Hepatocyte (in vitro differentiated cells): ENCODE measurements around the gene MBD5. TPM values are rescaled to one million over a fixed set of nuclear protein-coding genes. Genes with fewer than 3 reads are reported as not detected.

ENCODE experiments used
- DNase-seq: peaks from one replicate; pipeline ENCODE4 v3.0.0-alpha.2; 2016; ENCODE audit warnings: low spot score
- H2AFZ ChIP-seq: fragments of 200-600 bp; sonication (generic); 2 replicates; pipeline ENCODE4 v1.6.0; 2016; ENCODE audit warnings: antibody characterized with exemption, mild to moderate bottlenecking
- H3K27ac ChIP-seq: fragments of 200-600 bp; sonication (generic); 2 replicates; pipeline ENCODE4 v1.5.1; 2016; ENCODE audit warnings: mild to moderate bottlenecking
- H3K27me3 ChIP-seq: fragments of 200-600 bp; sonication (generic); 2 replicates; pipeline ENCODE4 v1.6.1; 2016
- H3K36me3 ChIP-seq: fragments of 200-600 bp; sonication (generic); replicated peaks from 2 replicates; pipeline ENCODE4 v1.5.1; 2016; ENCODE audit warnings: low read depth; ENCODE audit not compliant: insufficient read depth
- H3K4me1 ChIP-seq: fragments of 200-600 bp; sonication (generic); 2 replicates; pipeline ENCODE4 v1.5.1; 2016; ENCODE audit warnings: mild to moderate bottlenecking, moderate library complexity; ENCODE audit not compliant: insufficient read depth
- H3K4me2 ChIP-seq: fragments of 200-600 bp; sonication (generic); 2 replicates; pipeline ENCODE4 v1.6.0; 2016
- H3K4me3 ChIP-seq: fragments of 200-600 bp; sonication (generic); 2 replicates; pipeline ENCODE4 v1.5.1; 2016; ENCODE audit warnings: mild to moderate bottlenecking
- H3K79me2 ChIP-seq: fragments of 200-600 bp; sonication (generic); 2 replicates; pipeline ENCODE4 v1.6.0; 2017; ENCODE audit warnings: mild to moderate bottlenecking
- H3K9me2 ChIP-seq: fragments of 200-600 bp; sonication (generic); replicated peaks from 2 replicates; pipeline ENCODE4 v1.6.0; 2017; ENCODE audit warnings: mild to moderate bottlenecking; ENCODE audit not compliant: insufficient read depth
- H3K9me3 ChIP-seq: fragments of 200-600 bp; sonication (generic); 2 replicates; pipeline ENCODE4 v1.5.1; 2016; ENCODE audit warnings: low read depth, mild to moderate bottlenecking
- H4K20me1 ChIP-seq: fragments of 200-600 bp; sonication (generic); 2 replicates; pipeline ENCODE4 v1.6.0; 2016; ENCODE audit warnings: mild to moderate bottlenecking; ENCODE audit not compliant: insufficient read depth, poor library complexity, severe bottlenecking
- EZH2 ChIP-seq: fragments of 200-600 bp; sonication (generic); IDR thresholded peaks from 2 replicates; pipeline ENCODE4 v1.6.1; 2016; ENCODE audit warnings: antibody characterized with exemption, mild to moderate bottlenecking, borderline replicate concordance
- EZH2phosphoT487 ChIP-seq: fragments of 200-600 bp; sonication (generic); IDR thresholded peaks from one replicate; pipeline ENCODE4 v1.6.1; 2018; ENCODE audit warnings: antibody characterized with exemption, mild to moderate bottlenecking, low read depth, moderate library complexity; ENCODE audit not compliant: unreplicated experiment, severe bottlenecking
- WGBS: methylation state at CpG from one replicate; pipeline ENCODE4 v1.1.6; 2016; ENCODE audit warnings: low lambda C conversion rate; ENCODE audit errors: missing lambda C conversion rate; 5-methylcytosine and 5-hydroxymethylcytosine counted together
- polyA plus RNA-seq: library from polyadenylated mRNA; unstranded; fragments of >200 nt; fragmentation: Nextera tagmentation; extraction: Ambion mirVana; gene quantifications from 2 replicates; pipeline ENCODE4 v1.2.1, GENCODE V29; 2016
- total RNA-seq: library from RNA; depleted of rRNA; stranded (reverse); fragments of >200 nt; gene quantifications from 2 replicates; pipeline ENCODE4 v1.2.3, GENCODE V29; 2014
- TF ChIP-seq, protein P1 (sequence below): fragments of 200-600 bp; sonication (generic); IDR thresholded peaks from 2 replicates; pipeline ENCODE4 v1.5.1; 2016; ENCODE audit warnings: antibody characterized with exemption, mild to moderate bottlenecking; ENCODE audit not compliant: poor library complexity

Gene MBD5
- total and polyA plus RNA-seq, 2 experiments from 2014 or later: 20.9 to 36.2 TPM

DNA sequence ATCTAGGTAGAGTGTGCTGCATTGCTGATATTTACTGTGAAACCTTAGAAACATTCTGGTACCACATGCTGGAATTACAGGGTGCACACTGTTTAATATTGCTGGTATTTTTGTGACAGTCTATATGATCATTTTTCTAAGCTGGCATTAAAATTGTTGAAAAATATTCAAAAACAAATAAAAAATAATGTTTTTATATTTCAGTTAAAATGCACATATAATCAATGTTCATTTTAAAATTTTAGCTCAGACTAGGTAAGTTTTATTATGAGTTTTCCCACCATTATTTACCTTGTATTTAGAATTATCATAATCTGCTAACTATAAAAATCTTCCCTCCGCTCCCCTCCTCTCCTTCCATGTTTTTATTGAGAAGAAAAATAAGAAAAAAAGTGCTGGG, 339.8 kb downstream of the MBD5 start:
- no peaks in the 10 kb centered on the region for H4K20me1 ChIP-seq
- no peak overlapping the region for H3K4me2 ChIP-seq
- H3K27ac ChIP-seq: no peak overlapping the region
- no peaks in the 10 kb centered on the region for H3K9me3 ChIP-seq
- no peak for TF ChIP-seq EZH2
- TF ChIP-seq, protein P1, sequence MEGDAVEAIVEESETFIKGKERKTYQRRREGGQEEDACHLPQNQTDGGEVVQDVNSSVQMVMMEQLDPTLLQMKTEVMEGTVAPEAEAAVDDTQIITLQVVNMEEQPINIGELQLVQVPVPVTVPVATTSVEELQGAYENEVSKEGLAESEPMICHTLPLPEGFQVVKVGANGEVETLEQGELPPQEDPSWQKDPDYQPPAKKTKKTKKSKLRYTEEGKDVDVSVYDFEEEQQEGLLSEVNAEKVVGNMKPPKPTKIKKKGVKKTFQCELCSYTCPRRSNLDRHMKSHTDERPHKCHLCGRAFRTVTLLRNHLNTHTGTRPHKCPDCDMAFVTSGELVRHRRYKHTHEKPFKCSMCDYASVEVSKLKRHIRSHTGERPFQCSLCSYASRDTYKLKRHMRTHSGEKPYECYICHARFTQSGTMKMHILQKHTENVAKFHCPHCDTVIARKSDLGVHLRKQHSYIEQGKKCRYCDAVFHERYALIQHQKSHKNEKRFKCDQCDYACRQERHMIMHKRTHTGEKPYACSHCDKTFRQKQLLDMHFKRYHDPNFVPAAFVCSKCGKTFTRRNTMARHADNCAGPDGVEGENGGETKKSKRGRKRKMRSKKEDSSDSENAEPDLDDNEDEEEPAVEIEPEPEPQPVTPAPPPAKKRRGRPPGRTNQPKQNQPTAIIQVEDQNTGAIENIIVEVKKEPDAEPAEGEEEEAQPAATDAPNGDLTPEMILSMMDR: no peak
- H3K79me2 ChIP-seq: peaks cover 7% of the 10 kb centered on the region
- no peaks in the 10 kb centered on the region for H3K27me3 ChIP-seq
- no peaks in the 10 kb centered on the region for H3K4me1 ChIP-seq
- WGBS: 96% methylated on average over 1 of the region's 1 CpG
- no peak for DNase-seq
- no peak overlapping the region for H2AFZ ChIP-seq
- no peak overlapping the region for H3K4me3 ChIP-seq
- no peaks in the 10 kb centered on the region for H3K36me3 ChIP-seq
- no peaks in the 10 kb centered on the region for H3K9me2 ChIP-seq

DNA sequence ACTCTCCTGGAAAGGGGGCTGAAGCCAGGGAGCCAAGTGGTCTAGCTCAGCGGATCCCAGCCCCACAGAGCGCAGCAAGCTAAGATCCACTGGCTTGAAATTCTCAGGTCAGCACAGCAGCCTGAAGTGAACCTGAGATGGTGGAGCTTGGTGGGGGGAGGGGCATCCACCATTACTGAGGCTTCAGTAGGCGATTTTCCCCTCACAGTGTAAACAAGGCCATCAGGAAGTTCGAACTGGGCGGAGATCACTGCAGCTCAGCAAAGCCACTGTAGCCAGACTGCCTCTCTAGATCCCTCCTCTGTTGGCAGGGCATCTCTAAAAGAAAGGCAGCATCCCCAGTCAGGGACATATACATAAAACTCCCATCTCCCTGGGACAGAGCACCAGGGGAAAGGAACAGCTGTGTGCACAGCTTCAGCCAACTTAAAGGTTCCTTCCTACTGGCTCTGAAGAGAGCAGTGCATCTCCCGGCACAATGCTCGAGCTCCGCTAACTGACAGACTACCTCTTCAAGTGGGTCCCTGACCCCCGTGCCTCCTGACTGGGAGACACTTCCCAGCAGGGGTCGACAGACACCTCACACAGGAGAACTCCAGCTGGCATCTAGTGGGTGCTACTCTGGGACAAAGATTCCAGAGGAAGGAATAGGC, 341.4 kb downstream of the MBD5 start:
- DNase-seq: no peak
- no peaks in the 10 kb centered on the region for H3K9me2 ChIP-seq
- H3K36me3 ChIP-seq: no peaks in the 10 kb centered on the region
- no peaks in the 10 kb centered on the region for H3K4me1 ChIP-seq
- 87% methylated on average over 10 of the region's 10 CpGs for WGBS
- H3K4me3 ChIP-seq: no peak overlapping the region
- H3K9me3 ChIP-seq: no peaks in the 10 kb centered on the region
- peaks cover 4% of the 10 kb centered on the region for H3K79me2 ChIP-seq
- no peak for TF ChIP-seq EZH2phosphoT487
- TF ChIP-seq, protein P1: no peak
- no peak for TF ChIP-seq EZH2
- H3K27ac ChIP-seq: no peak overlapping the region
- H3K27me3 ChIP-seq: no peaks in the 10 kb centered on the region
- H4K20me1 ChIP-seq: no peaks in the 10 kb centered on the region
- H2AFZ ChIP-seq: no peak overlapping the region
- H3K4me2 ChIP-seq: no peak overlapping the region

DNA sequence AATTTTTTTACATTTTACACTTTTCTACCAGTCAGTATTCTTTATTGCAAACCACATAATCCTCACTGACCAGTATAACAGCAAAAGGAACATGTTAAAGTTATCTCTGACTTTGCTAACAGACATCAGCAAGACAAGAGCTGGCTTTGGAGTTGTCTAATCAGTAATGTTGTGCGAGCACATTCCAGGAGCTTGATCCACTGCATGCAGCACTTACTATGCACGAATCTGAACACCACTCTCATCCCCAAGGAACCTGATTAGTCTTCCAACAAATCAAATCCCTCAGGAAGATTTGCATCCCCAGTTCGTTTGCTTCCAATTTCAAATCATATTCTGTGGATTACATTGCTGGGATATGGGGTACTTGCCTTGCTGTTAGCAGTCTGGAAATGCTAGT, 354.3 kb downstream of the MBD5 start:
- TF ChIP-seq EZH2phosphoT487: no peak
- TF ChIP-seq, protein P1: no peak
- Histone ChIP-seq H3K9me2 (no peaks in the 10 kb centered on the region), H3K4me1 (no peaks in the 10 kb centered on the region), H3K4me2 (no peak overlapping the region), H3K36me3 (no peaks in the 10 kb centered on the region), H2AFZ (no peak overlapping the region), H3K27ac (no peak overlapping the region), H3K9me3 (no peaks in the 10 kb centered on the region), H3K79me2 (peaks cover 7% of the 10 kb centered on the region), H3K27me3 (no peaks in the 10 kb centered on the region), H3K4me3 (no peak overlapping the region), H4K20me1 (no peaks in the 10 kb centered on the region)
- no peak for DNase-seq
- WGBS: 57% methylated on average over 3 of the region's 3 CpGs

DNA sequence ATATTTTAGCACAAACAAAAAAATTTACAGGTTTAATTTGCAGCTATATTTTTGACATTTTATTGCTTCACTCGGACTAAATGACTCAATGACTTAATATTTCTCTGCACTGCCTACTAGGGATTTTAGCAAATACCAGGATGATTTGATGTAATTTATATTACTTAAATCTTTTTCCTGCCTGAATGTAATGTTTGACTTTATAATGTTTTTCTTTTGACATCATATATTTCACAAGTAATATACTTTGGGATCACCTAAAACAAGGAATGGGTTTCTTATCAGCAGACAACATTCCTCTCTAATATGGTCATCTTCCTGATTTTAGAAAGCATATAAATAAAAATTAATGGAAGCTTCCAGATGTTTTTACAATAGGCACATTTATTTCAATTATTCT, 370.4 kb downstream of the MBD5 start:
- 66% methylated on average over 1 of the region's 1 CpG for WGBS
- H2AFZ ChIP-seq: no peak overlapping the region
- TF ChIP-seq, protein P1: no peak
- TF ChIP-seq EZH2phosphoT487 (no peak), EZH2 (no peak)
- no peaks in the 10 kb centered on the region for H3K9me3 ChIP-seq
- DNase-seq: no peak
- no peaks in the 10 kb centered on the region for H4K20me1 ChIP-seq
- no peaks in the 10 kb centered on the region for H3K27me3 ChIP-seq
- H3K36me3 ChIP-seq: no peaks in the 10 kb centered on the region
- no peak overlapping the region for H3K4me3 ChIP-seq
- no peaks in the 10 kb centered on the region for H3K79me2 ChIP-seq
- no peak overlapping the region for H3K27ac ChIP-seq
- H3K4me1 ChIP-seq: no peaks in the 10 kb centered on the region
- H3K4me2 ChIP-seq: no peak overlapping the region
- H3K9me2 ChIP-seq: no peaks in the 10 kb centered on the region
